ENCODE data around the gene DCBLD1. TPM values are rescaled to one million over a fixed set of nuclear protein-coding genes. Genes with fewer than 3 reads are reported as not detected.

The DCBLD1 gene
- total RNA-seq, 2 experiments from 2014 or later = 2.2 to 2.3 TPM

DNA sequence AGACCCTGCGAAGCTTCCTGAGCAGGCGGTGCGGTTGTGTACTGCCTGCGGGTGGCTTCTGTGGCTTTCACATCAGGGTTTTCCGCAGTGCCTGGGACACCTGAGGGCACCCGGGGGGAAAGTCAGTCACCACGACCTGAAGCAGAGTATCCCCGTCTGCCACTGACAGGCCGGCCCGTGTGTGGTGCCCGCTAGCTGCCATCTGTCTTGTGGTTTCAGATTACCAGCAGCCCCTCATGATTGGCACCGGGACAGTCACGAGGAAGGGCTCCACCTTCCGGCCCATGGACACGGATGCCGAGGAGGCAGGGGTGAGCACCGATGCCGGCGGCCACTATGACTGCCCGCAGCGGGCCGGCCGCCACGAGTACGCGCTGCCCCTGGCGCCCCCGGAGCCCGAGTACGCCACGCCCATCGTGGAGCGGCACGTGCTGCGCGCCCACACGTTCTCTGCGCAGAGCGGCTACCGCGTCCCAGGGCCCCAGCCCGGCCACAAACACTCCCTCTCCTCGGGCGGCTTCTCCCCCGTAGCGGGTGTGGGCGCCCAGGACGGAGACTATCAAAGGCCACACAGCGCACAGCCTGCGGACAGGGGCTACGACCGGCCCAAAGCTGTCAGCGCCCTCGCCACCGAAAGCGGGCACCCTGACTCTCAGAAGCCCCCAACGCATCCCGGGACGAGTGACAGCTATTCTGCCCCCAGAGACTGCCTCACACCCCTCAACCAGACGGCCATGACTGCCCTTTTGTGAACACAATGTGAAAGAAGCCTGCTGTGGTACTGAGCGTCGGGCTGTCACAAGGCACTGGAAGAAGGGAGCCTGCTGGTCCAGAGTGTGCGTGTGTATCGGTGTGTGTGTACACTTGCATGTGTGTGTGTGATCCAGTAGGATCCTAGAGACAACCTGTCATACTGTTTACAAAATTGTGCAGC is 65.5 kb downstream of the DCBLD1 start:
- Mint-ChIP-seq H3K9me3 (no peaks in the 10 kb centered on the region), H3K36me3 (ENCODE audit: low read depth) (no peaks in the 10 kb centered on the region), H3K27me3 (peaks cover 2% of the 10 kb centered on the region), H3K27ac (peak overlapping the region; percentile 84), H3K4me3 (peak overlapping the region; percentile 77), H3K4me1 (ENCODE audit: low read depth) (peaks cover 39% of the 10 kb centered on the region)
- DNase-seq = peak; percentile 66
- ChIA-PET POLR2A (interaction anchor here (0.8 to 2.9 kb wide), 7 partner anchors 11 to 69 kb away, joined by 3 to 12 read pairs (median 3); partner anchors contain the start of genes DCBLD1 and GOPC), CTCF (interaction anchor here (1.1 to 18.1 kb wide), 6 partner anchors 57 to 103 kb away, joined by 3 to 231 read pairs (median 21); no protein-coding TSS in a partner anchor)
- peak; percentile 47 for ATAC-seq
- TF ChIP-seq, protein P1, sequence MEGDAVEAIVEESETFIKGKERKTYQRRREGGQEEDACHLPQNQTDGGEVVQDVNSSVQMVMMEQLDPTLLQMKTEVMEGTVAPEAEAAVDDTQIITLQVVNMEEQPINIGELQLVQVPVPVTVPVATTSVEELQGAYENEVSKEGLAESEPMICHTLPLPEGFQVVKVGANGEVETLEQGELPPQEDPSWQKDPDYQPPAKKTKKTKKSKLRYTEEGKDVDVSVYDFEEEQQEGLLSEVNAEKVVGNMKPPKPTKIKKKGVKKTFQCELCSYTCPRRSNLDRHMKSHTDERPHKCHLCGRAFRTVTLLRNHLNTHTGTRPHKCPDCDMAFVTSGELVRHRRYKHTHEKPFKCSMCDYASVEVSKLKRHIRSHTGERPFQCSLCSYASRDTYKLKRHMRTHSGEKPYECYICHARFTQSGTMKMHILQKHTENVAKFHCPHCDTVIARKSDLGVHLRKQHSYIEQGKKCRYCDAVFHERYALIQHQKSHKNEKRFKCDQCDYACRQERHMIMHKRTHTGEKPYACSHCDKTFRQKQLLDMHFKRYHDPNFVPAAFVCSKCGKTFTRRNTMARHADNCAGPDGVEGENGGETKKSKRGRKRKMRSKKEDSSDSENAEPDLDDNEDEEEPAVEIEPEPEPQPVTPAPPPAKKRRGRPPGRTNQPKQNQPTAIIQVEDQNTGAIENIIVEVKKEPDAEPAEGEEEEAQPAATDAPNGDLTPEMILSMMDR (IDR thresholded peaks at IDR 0.05) = no peak
- intact Hi-C loops (cut with micrococcal nuclease) = loop anchor here (2.0 to 5.0 kb wide), 2 partner anchors 54 to 65 kb away; partner anchors contain the start of genes DCBLD1 and GOPC

DNA sequence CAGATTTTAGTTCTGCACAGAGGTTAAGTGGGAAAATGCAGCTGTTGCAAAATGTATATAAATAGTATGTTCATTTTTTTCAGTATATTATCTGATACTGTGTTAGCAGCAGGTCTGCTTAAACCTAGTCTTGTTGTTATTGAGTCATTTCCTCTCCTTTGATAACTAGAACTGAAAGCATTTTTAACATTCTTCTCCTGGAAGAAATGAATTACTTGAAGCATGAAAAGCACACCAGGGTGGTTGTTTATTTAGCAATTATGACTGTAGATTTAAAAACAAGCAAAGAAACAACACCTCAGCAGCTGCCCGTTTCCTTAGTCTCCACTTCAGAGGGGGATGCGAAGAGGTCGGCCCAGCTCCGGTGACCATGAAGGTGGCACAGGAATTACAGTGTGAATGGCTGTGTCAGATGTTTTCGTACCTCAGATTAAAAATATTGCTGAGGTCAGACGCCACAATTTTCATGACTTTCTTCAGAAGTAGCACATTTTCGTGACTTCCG is 66.4 kb downstream of the DCBLD1 start:
- peak overlapping the region; percentile 77 for H3K4me3 Mint-ChIP-seq
- DNase-seq = peak; percentile 49
- H3K4me1 Mint-ChIP-seq (ENCODE audit: low read depth) = peaks cover 39% of the 10 kb centered on the region
- no peaks in the 10 kb centered on the region for H3K9me3 Mint-ChIP-seq
- intact Hi-C loops (cut with micrococcal nuclease) = loop anchor here (2.0 to 5.0 kb wide), 2 partner anchors 53 to 66 kb away; partner anchors contain the start of genes DCBLD1 and GOPC
- peaks cover 2% of the 10 kb centered on the region for H3K27me3 Mint-ChIP-seq
- peak overlapping the region; percentile 84 for H3K27ac Mint-ChIP-seq
- ChIA-PET POLR2A (interaction anchor here (0.7 to 2.9 kb wide), 7 partner anchors 8 to 68 kb away, joined by 3 to 12 read pairs (median 5); partner anchors contain the start of genes DCBLD1 and GOPC), CTCF (interaction anchor here (0.7 to 18.1 kb wide), 8 partner anchors 10 to 104 kb away, joined by 3 to 231 read pairs (median 6); no protein-coding TSS in a partner anchor)
- peak; percentile 68 for ATAC-seq
- TF ChIP-seq, protein P1 (IDR thresholded peaks at IDR 0.05) = no peak
- no peaks in the 10 kb centered on the region for H3K36me3 Mint-ChIP-seq (ENCODE audit: low read depth)

DNA sequence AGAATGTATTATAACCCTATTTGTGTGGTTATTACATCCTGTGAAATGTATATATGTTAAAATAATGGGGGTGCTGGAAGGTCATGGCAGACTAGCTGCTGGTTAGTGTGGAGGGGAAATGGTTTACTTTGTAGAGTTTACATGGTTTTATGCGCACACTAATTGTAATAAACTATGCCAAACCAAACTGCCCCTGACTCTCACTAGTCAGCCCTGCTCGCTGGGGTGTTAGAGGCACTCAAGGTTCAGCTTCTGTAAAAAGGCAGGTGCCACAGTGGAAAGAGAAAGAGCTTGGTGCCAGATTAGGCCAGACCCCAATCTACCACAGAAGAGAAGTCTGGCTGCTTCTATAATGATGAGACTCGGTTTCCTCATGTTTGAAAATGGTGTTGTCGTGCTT is 67.1 kb downstream of the DCBLD1 start:
- Mint-ChIP-seq H3K27ac (peak overlapping the region; percentile 84), H3K4me1 (ENCODE audit: low read depth) (peaks cover 39% of the 10 kb centered on the region), H3K36me3 (ENCODE audit: low read depth) (no peaks in the 10 kb centered on the region), H3K27me3 (peaks cover 2% of the 10 kb centered on the region), H3K4me3 (peak overlapping the region; percentile 77), H3K9me3 (no peaks in the 10 kb centered on the region)
- TF ChIP-seq, protein P1 (IDR thresholded peaks at IDR 0.05) = no peak
- ChIA-PET POLR2A (interaction anchor here (0.7 to 2.9 kb wide), 6 partner anchors 9 to 68 kb away, joined by 3 to 12 read pairs (median 6); partner anchors contain the start of genes DCBLD1 and GOPC), CTCF (interaction anchor here (0.7 to 18.1 kb wide), 5 partner anchors 9 to 100 kb away, joined by 3 to 231 read pairs (median 36); no protein-coding TSS in a partner anchor)
- peak; percentile 43 for DNase-seq
- intact Hi-C loops (cut with micrococcal nuclease) = loop anchor here (2.0 to 5.0 kb wide), 2 partner anchors 53 to 67 kb away; partner anchors contain the start of genes DCBLD1 and GOPC
- peak; percentile 20 for ATAC-seq

DNA sequence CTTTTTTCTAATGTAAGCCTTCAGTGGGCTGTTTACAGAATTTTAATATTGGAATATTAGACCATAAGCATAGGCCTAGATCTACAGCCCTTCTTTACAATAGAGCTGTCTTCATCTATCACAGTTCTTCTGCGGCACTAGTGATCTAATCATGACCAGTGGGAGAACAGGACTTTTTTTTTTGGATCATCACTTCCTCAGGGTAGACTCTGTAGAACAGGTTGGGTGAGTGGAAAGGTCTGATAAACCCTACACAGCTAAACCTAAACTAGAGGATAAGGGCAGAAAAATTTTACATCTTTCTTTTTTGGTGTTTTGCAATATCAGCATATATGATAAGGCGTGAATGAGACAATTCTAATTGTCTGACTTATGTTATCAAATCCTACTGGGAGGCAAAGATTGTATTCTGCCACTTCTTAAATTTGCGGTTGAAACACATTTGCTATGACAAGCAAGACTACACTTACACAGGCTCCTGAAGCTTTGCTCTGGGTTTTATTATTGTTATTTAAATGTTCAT is 67.7 kb downstream of the DCBLD1 start:
- H3K27ac Mint-ChIP-seq = peak overlapping the region; percentile 84
- ChIA-PET POLR2A (interaction anchor here (1.3 to 2.9 kb wide), 5 partner anchors 9 to 69 kb away, joined by 3 to 12 read pairs (median 7); partner anchors contain the start of genes DCBLD1 and GOPC), CTCF (interaction anchor here (5.1 to 18.1 kb wide), 3 partner anchors 55 to 101 kb away, joined by 36 to 231 read pairs (median 47); no protein-coding TSS in a partner anchor)
- H3K4me3 Mint-ChIP-seq = peak overlapping the region; percentile 77
- no peak for ATAC-seq
- TF ChIP-seq, protein P1 (IDR thresholded peaks at IDR 0.05) = no peak
- H3K4me1 Mint-ChIP-seq (ENCODE audit: low read depth) = peaks cover 40% of the 10 kb centered on the region
- H3K9me3 Mint-ChIP-seq = no peaks in the 10 kb centered on the region
- H3K27me3 Mint-ChIP-seq = peaks cover 2% of the 10 kb centered on the region
- intact Hi-C loops (cut with micrococcal nuclease) = no loop called here
- H3K36me3 Mint-ChIP-seq (ENCODE audit: low read depth) = no peaks in the 10 kb centered on the region
- no peak for DNase-seq
